HEK293T (cell line): ENCODE measurements around the gene ESYT1.

Experiments
- BHLHE40 ChIP-seq: fragments of 450-650 bp; IDR thresholded peaks from 2 replicates; pipeline ENCODE4 v1.6.1; 2016; ENCODE audit warnings: mild to moderate bottlenecking, moderate library complexity, borderline replicate concordance
- CTBP1 ChIP-seq: fragments of 450-650 bp; IDR thresholded peaks from 2 replicates; pipeline ENCODE4 v1.6.1; 2016; ENCODE audit warnings: borderline replicate concordance
- FOXM1 ChIP-seq: fragments of 450-650 bp; IDR thresholded peaks from 2 replicates; pipeline ENCODE4 v1.6.1; 2017; ENCODE audit warnings: mild to moderate bottlenecking, borderline replicate concordance
- HDGF ChIP-seq: fragments of 450-650 bp; IDR thresholded peaks from 2 replicates; pipeline ENCODE4 v1.6.1; 2017; ENCODE audit warnings: antibody characterized with exemption, borderline replicate concordance
- L3MBTL2 ChIP-seq: fragments of 450-650 bp; conservative IDR thresholded peaks from 2 replicates; pipeline ENCODE4 v1.6.1; 2016; ENCODE audit warnings: mild to moderate bottlenecking
- LEF1 ChIP-seq: fragments of 450-650 bp; IDR thresholded peaks from 2 replicates; pipeline ENCODE4 v1.6.1; 2017; ENCODE audit warnings: mild to moderate bottlenecking, borderline replicate concordance
- PKNOX1 ChIP-seq: fragments of 450-650 bp; IDR thresholded peaks from 2 replicates; pipeline ENCODE4 v1.6.1; 2016
- SP1 ChIP-seq: fragments of 450-650 bp; IDR thresholded peaks from 2 replicates; pipeline ENCODE4 v1.6.1; 2017
- SUZ12 ChIP-seq: fragments of 450-650 bp; IDR thresholded peaks from 2 replicates; pipeline ENCODE4 v1.6.1; 2016; ENCODE audit warnings: mild to moderate bottlenecking

- TF ChIP-seq FOXM1 (no peak), CTBP1 (no peak), SP1 (no peak), L3MBTL2 (no peak), PKNOX1 (no peak), LEF1 (no peak), SUZ12 (no peak), BHLHE40 (no peak), HDGF (no peak)
These were observed 7.8 kb upstream of the ESYT1 start for GRCh38 chr12:56120158-56120846.
